NT2/D1 (cell line): ENCODE results near the gene SLCO3A1.

Experiments
- SUZ12 ChIP-seq: IDR thresholded peaks from 2 replicates; pipeline ENCODE4 v1.6.1; 2011; ENCODE audit not compliant: insufficient read length, insufficient read depth; ENCODE audit errors: extremely low read depth
- YY1 ChIP-seq: IDR thresholded peaks from 2 replicates; pipeline ENCODE4 v1.6.1; 2011; ENCODE audit not compliant: insufficient read length, insufficient read depth
- ZNF274 ChIP-seq: IDR thresholded peaks from 2 replicates; pipeline ENCODE4 v1.6.1; 2011; ENCODE audit warnings: mild to moderate bottlenecking, low read depth, low read length

DNA sequence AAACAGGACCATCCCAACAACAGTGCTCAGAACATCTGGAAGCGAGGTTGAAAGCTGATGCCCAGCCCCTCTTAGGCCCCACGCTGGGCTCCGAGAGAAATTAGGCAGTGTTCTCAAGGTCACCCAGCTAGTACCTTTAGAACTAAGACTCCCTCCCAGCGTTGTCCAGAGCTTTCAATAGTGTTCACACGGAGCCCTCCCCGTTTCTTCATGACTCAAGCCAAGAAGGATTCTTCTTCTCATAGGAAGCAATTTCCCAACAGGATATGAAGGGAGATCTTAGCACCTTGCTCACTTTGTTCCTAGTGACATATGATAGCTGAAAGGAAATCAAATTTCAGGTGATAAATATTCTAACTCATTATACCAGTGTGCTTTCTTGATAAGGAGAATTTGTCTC is 296.0 kb downstream of the SLCO3A1 start:
- TF ChIP-seq SUZ12 (no peak), ZNF274 (no peak), YY1 (no peak)
